IMR-90 (cell line): ENCODE measurements around the gene ARPC1A. TPM values are rescaled to one million over a fixed set of nuclear protein-coding genes. Genes with fewer than 3 reads are reported as not detected.
A peak's percentile ranks its signal among the peaks of the same experiment; 100 is the strongest.

Experiments used
- ATAC-seq: fragments of 200-7000 bp; cut with Tn5 transposase; 2 replicates; pipeline ENCODE4 v1.9.1; 2020; ENCODE audit warnings: low read depth, mild to moderate bottlenecking, moderate library complexity
- BruUV-seq: library from RNA; stranded (reverse); fragments of 400-500 nt; replicated peaks from 2 replicates; lab custom pipeline; 2021; lab: Mats Ljungman, UMichigan
- CTCF ChIA-PET: fragments of 300-600 bp; formaldehyde crosslinking; extraction: SDS; loops from one replicate; lab custom pipeline; 2021; ENCODE audit warnings: antibody characterized with exemption; lab: Yijun Ruan, JAX
- POLR2A ChIA-PET: fragments of 300-600 bp; sonication (Branson Sonifier 250); formaldehyde crosslinking; loops from one replicate; lab custom pipeline; 2022; ENCODE audit warnings: antibody characterized with exemption; ENCODE audit not compliant: unreplicated experiment; lab: Charles Lee
- DNase-seq: peaks from one replicate; pipeline ENCODE4 v3.0.0; 2013
- H2AFZ ChIP-seq: replicated peaks from 2 replicates; pipeline ENCODE3; 2013; ENCODE audit warnings: low read length, mild to moderate bottlenecking; ENCODE audit not compliant: poor library complexity
- H2AK5ac ChIP-seq: 2 replicates; pipeline ENCODE4 v1.6.1; 2013; ENCODE audit warnings: low read depth, low read length, inconsistent platforms
- H2AK9ac ChIP-seq: replicated peaks from 2 replicates; pipeline ENCODE3; 2013; ENCODE audit warnings: mild to moderate bottlenecking, low read depth, low read length, moderate library complexity; ENCODE audit not compliant: poor library complexity
- H2BK120ac ChIP-seq: 2 replicates; pipeline ENCODE4 v1.6.1; 2013; ENCODE audit warnings: low read depth, low read length, inconsistent platforms
- H2BK15ac ChIP-seq: 3 replicates; pipeline ENCODE4 v1.6.1; 2013; ENCODE audit warnings: low read depth, low read length, inconsistent platforms
- H2BK20ac ChIP-seq: 2 replicates; pipeline ENCODE4 v1.6.1; 2013; ENCODE audit warnings: low read depth, mild to moderate bottlenecking, inconsistent platforms, low read length, moderate library complexity
- H2BK5ac ChIP-seq: 2 replicates; pipeline ENCODE4 v1.6.1; 2013; ENCODE audit warnings: mild to moderate bottlenecking, low read depth, low read length, inconsistent platforms; ENCODE audit not compliant: poor library complexity, severe bottlenecking
- H3K14ac ChIP-seq: replicated peaks from 2 replicates; pipeline ENCODE4 v1.6.1; 2013; ENCODE audit warnings: low read depth, low read length, inconsistent platforms
- H3K18ac ChIP-seq: 2 replicates; pipeline ENCODE4 v1.6.1; 2013; ENCODE audit warnings: low read depth, low read length, control low read depth
- H3K23ac ChIP-seq: 2 replicates; pipeline ENCODE4 v1.6.1; 2013; ENCODE audit warnings: low read depth, low read length, inconsistent platforms
- H3K27ac ChIP-seq: 2 replicates; pipeline ENCODE4 v1.5.1; 2013; ENCODE audit warnings: mild to moderate bottlenecking, control low read depth, low read length; ENCODE audit not compliant: insufficient read depth
- H3K27me3 ChIP-seq: 2 replicates; pipeline ENCODE4 v1.6.1; 2013; ENCODE audit warnings: low read length; ENCODE audit not compliant: control insufficient read depth, insufficient read depth
- H3K36me3 ChIP-seq: 2 replicates; pipeline ENCODE4 v1.6.1; 2013; ENCODE audit warnings: low read length, mixed read lengths; ENCODE audit not compliant: control insufficient read depth, insufficient read depth
- H3K4ac ChIP-seq: 2 replicates; pipeline ENCODE4 v1.6.1; 2013; ENCODE audit warnings: low read depth, low read length, inconsistent platforms
- H3K4me1 ChIP-seq: 2 replicates; pipeline ENCODE4 v1.6.1; 2013; ENCODE audit warnings: low read length, mixed read lengths; ENCODE audit not compliant: control insufficient read depth, insufficient read depth
- H3K4me2 ChIP-seq: 2 replicates; pipeline ENCODE4 v1.6.1; 2013; ENCODE audit warnings: low read depth, mild to moderate bottlenecking, control low read depth, low read length, moderate library complexity
- H3K4me3 ChIP-seq: 2 replicates; pipeline ENCODE4 v1.5.1; 2013; ENCODE audit warnings: low read depth, mild to moderate bottlenecking, control low read depth, low read length, moderate library complexity; ENCODE audit not compliant: insufficient read depth
- H3K56ac ChIP-seq: 2 replicates; pipeline ENCODE4 v1.6.1; 2013; ENCODE audit warnings: low read length, inconsistent platforms; ENCODE audit not compliant: insufficient read depth; ENCODE audit errors: extremely low read depth
- H3K79me1 ChIP-seq, 2 experiments: 2 replicates each; pipeline ENCODE4 v1.6.1; 2013; ENCODE audit warnings: low read length in 2 of 2, inconsistent platforms in 1 of 2, low read depth in 1 of 2
- H3K9ac ChIP-seq: 2 replicates; pipeline ENCODE4 v1.6.1; 2013; ENCODE audit warnings: low read depth, low read length, control low read depth
- H3K9me1 ChIP-seq: 2 replicates; pipeline ENCODE4 v1.6.1; 2013; ENCODE audit warnings: low read length, inconsistent platforms; ENCODE audit not compliant: insufficient read depth
- H3K9me3 ChIP-seq: 2 replicates; pipeline ENCODE4 v1.6.1; 2013; ENCODE audit warnings: low read length; ENCODE audit not compliant: control insufficient read depth, insufficient read depth
- H4K20me1 ChIP-seq: 2 replicates; pipeline ENCODE4 v1.6.1; 2013; ENCODE audit warnings: low read length, inconsistent platforms; ENCODE audit not compliant: insufficient read depth
- H4K5ac ChIP-seq: 2 replicates; pipeline ENCODE4 v1.6.1; 2013; ENCODE audit warnings: mild to moderate bottlenecking, low read depth, low read length, control low read depth
- H4K8ac ChIP-seq, 2 experiments: 2 replicates each; pipeline ENCODE4 v1.6.1; 2013; ENCODE audit warnings: low read depth in 2 of 2, low read length in 2 of 2, control low read depth in 1 of 2, inconsistent platforms in 1 of 2
- H4K91ac ChIP-seq: 2 replicates; pipeline ENCODE4 v1.6.1; 2013; ENCODE audit warnings: low read depth, low read length, inconsistent platforms; ENCODE audit not compliant: insufficient read depth
- CHD1 ChIP-seq: IDR thresholded peaks from 2 replicates; pipeline ENCODE4 v1.6.1; 2012; ENCODE audit warnings: low read depth, low read length, improper control_type of control experiment
- FOS ChIP-seq: fragments of 150-350 bp; IDR thresholded peaks from 2 replicates; pipeline ENCODE4 v1.6.1; 2016; ENCODE audit warnings: low read depth, low read length
- POLR2A ChIP-seq: IDR thresholded peaks from 2 replicates; pipeline ENCODE4 v1.6.1; 2012; ENCODE audit warnings: mild to moderate bottlenecking, low read depth, low read length
- RAD21 ChIP-seq: IDR thresholded peaks from 2 replicates; pipeline ENCODE4 v1.6.1; 2012; ENCODE audit warnings: low read length, improper control_type of control experiment
- RCOR1 ChIP-seq: IDR thresholded peaks from 2 replicates; pipeline ENCODE4 v1.6.1; 2012; ENCODE audit warnings: mild to moderate bottlenecking, low read length, improper control_type of control experiment; ENCODE audit not compliant: insufficient replicate concordance
- SMC3 ChIP-seq: fragments of 150-350 bp; IDR thresholded peaks from 2 replicates; pipeline ENCODE4 v1.6.1; 2016; ENCODE audit warnings: low read depth, mild to moderate bottlenecking, antibody characterized with exemption, low read length, moderate library complexity
- WGBS, 2 experiments: methylation state at CpG; one replicate each; pipeline versions ENCODE4 v1.1.5 to v1.1.7; 2013; ENCODE audit warnings: missing lambda C conversion rate in 2 of 2; ENCODE audit not compliant: insufficient read length in 1 of 2; ENCODE audit errors: extremely low coverage in 2 of 2; 5-methylcytosine and 5-hydroxymethylcytosine counted together
- dilution Hi-C: fragments of 300-500 bp; cut with HindIII; formaldehyde crosslinking; loops from one replicate; pipeline ENCODE4 v1.14.3; 2018; ENCODE audit warnings: low sequenced_read_pairs; ENCODE audit not compliant: unreplicated experiment
- in situ Hi-C: fragments of 300-500 bp; cut with MboI; formaldehyde crosslinking; loops from 3 replicates; pipeline ENCODE4 v1.14.3; 2019; ENCODE audit warnings: low sequenced_read_pairs, inconsistent platforms, mixed read lengths
- intact Hi-C: fragments of 100-400 bp; cut with micrococcal nuclease; formaldehyde crosslinking; loops from 2 replicates; pipeline ENCODE4 v1.10.0; 2022
- polyA plus RNA-seq, 3 experiments: library from polyadenylated mRNA; depleted of rRNA; stranded (reverse); fragments of >200 nt; gene quantifications; 2 replicates each; pipeline ENCODE4 v1.2.3, GENCODE V29; 2012; ENCODE audit warnings: low replicate concordance in 1 of 3
- total RNA-seq: library from RNA; depleted of rRNA; stranded (reverse); fragments of >200 nt; gene quantifications from 2 replicates; pipeline ENCODE4 v1.2.3, GENCODE V29; 2012
- TF ChIP-seq, protein P1 (sequence below): fragments of 150-350 bp; IDR thresholded peaks from 2 replicates; pipeline ENCODE4 v1.6.1; 2017; ENCODE audit warnings: mild to moderate bottlenecking, antibody characterized with exemption, low read length, low read depth

ARPC1A gene
- total and polyA plus RNA-seq, 2 of the 4 experiments (the other 2 are of a cell fraction): 253 to 327 TPM

DNA sequence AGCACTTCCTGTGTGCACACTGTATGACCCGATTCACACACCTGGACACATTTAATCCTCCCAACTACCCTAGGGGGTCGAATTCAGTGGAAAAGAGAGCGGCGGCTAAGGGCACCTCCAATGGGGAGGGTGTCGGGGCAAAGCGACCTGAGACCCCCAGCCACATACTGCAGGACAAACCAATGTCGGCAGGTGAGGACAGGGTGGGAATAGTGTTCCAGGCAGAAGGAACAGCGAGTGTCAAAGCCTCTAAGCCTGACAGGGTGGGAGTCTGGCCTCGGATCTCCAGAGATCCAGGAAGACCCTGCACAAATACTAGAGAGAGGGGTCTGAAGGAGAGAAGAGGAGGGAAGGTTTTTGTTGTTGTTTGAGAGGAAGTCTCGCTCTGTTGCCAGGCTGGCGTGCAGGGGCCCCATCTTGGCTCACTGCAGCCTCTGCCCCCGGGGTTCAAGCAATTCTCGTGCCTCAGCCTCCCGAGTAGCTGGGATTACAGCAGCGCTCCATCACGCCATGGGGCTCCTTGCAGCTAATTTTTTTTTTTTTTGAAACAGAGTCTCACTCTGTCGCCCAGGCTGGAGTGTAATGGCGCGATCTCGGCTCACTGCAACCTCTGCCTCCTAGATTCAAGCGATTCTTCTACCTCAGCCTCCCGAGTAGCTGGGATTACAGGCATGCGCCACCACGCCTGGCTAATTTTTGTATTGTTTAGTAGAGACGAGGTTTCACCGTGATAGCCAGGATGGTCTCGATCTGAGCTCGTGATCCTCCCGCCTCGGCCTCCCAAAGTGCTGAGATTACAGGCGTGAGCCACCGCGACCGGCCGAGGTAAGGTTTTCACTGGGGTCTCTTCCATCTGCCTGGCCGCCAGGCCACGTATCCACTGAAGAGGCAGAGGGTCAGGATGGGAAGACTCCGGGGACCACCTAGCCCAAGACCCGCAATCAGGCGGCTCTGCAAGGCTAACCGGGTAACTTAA is 47.7 kb downstream of the ARPC1A start:
- 0 out of 2 replicates have a peak overlapping the region, but pooled peaks have one; percentile 19 for H4K91ac ChIP-seq
- ATAC-seq (no peak), DNase-seq (no peak)
- H2AK5ac ChIP-seq: peak overlapping the region; percentile 11; the same call in 1 of the 2 replicates
- peak overlapping the region; percentile 72 for H2AK9ac ChIP-seq
- H2AFZ ChIP-seq: peak overlapping the region; percentile 89
- no peak overlapping the region for H2BK120ac ChIP-seq
- no peak overlapping the region for H3K9ac ChIP-seq
- no peak overlapping the region for H3K56ac ChIP-seq
- TF ChIP-seq RCOR1 (no peak), POLR2A (no peak), RAD21 (no peak), SMC3 (no peak), CHD1 (no peak), FOS (no peak)
- TF ChIP-seq, protein P1, sequence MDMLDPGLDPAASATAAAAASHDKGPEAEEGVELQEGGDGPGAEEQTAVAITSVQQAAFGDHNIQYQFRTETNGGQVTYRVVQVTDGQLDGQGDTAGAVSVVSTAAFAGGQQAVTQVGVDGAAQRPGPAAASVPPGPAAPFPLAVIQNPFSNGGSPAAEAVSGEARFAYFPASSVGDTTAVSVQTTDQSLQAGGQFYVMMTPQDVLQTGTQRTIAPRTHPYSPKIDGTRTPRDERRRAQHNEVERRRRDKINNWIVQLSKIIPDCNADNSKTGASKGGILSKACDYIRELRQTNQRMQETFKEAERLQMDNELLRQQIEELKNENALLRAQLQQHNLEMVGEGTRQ: no peak
- no peak overlapping the region for H3K4ac ChIP-seq
- H3K27ac ChIP-seq: no peak overlapping the region
- H3K27me3 ChIP-seq: no peaks in the 10 kb centered on the region
- H3K79me1 ChIP-seq: peaks cover 4 to 36% of the 10 kb centered on the region in 2 experiments
- CTCF ChIA-PET: interaction anchor here (1.4 kb wide), 1 partner anchor 12 kb away, joined by 4 read pairs; no protein-coding TSS in a partner anchor
- no peak overlapping the region for H4K5ac ChIP-seq
- peak overlapping the region in 1 of 2 experiments; percentile 40; a peak in 1 of 4 replicates for H4K8ac ChIP-seq
- H2BK15ac ChIP-seq: no peak overlapping the region
- no peaks in the 10 kb centered on the region; the same call in 1 of the 2 replicates for H3K36me3 ChIP-seq
- H3K9me3 ChIP-seq: no peaks in the 10 kb centered on the region
- H3K4me3 ChIP-seq: no peak overlapping the region; the same call in 1 of the 2 replicates
- H3K14ac ChIP-seq: no peak overlapping the region
- H3K23ac ChIP-seq: no peak overlapping the region
- POLR2A ChIA-PET: no interaction called here
- H3K18ac ChIP-seq: no peak overlapping the region
- H3K4me1 ChIP-seq: peaks cover 8% of the 10 kb centered on the region
- no peak overlapping the region for H2BK20ac ChIP-seq
- H3K9me1 ChIP-seq: peaks cover 4% of the 10 kb centered on the region; the same call in 1 of the 2 replicates
- intact Hi-C loops (no loop called here), dilution Hi-C loops (no loop called here), in situ Hi-C loops (no loop called here)
- 84% methylated on average over 11 of the region's 41 CpGs; no CpG with 5 or more reads in 1 of the 2 experiments for WGBS, 2 experiments
- BruUV-seq: no TSS peak
- H2BK5ac ChIP-seq: no peak overlapping the region
- H4K20me1 ChIP-seq: peaks cover 8% of the 10 kb centered on the region; the same call in 1 of the 2 replicates
- H3K4me2 ChIP-seq: no peak overlapping the region
